Frontal cortex (tissue), 4 donors: Measurements from ENCODE around the gene MICOS13. TPM values are rescaled to one million over a fixed set of nuclear protein-coding genes. Genes with fewer than 3 reads are reported as not detected.

Experiments
- DNase-seq, 2 donors: peaks; one replicate each; pipeline ENCODE4 v3.0.0; 2012; ENCODE audit warnings: low spot score in 2 of 2
- FAIRE-seq: peaks from 2 replicates; lab custom pipeline; 2012; peaks lifted over from hg19 to GRCh38; lab: Jason Lieb, UNC
- total RNA-seq: library from RNA; depleted of rRNA; stranded (reverse); fragments of >200 nt; gene quantifications from one replicate; pipeline ENCODE4 v1.2.3, GENCODE V29; 2014
- donor health status: control.
- donor health status: control.
- donor health status: control.

Gene MICOS13
- total RNA-seq, 1 donor from 2014 or later: 15.1 TPM

GRCh38 chr19:5674714-5675113 lies 5.6 kb downstream of the MICOS13 start:
- no peak for FAIRE-seq
- DNase-seq: no peak

GRCh38 chr19:5673752-5674151 lies 6.6 kb downstream of the MICOS13 start:
- no peak for DNase-seq
- no peak for FAIRE-seq

- DNase-seq: no peak
- no peak for FAIRE-seq
Measured at GRCh38 chr19:5672708-5673459, 7.4 kb downstream of the MICOS13 start.

- FAIRE-seq (no peak), DNase-seq (no peak)
Measured at GRCh38 chr19:5671600-5671999, 8.7 kb downstream of the MICOS13 start.

GRCh38 chr19:5669212-5669611 lies 11.1 kb downstream of the MICOS13 start:
- FAIRE-seq (no peak), DNase-seq (no peak)

- FAIRE-seq (no peak), DNase-seq (no peak)
Measured at GRCh38 chr19:5667751-5668271, 12.5 kb downstream of the MICOS13 start.

- FAIRE-seq: no peak
- no peak for DNase-seq
Measured at GRCh38 chr19:5666921-5667610, 13.2 kb downstream of the MICOS13 start.

GRCh38 chr19:5665781-5666513 lies 14.4 kb downstream of the MICOS13 start:
- DNase-seq (no peak), FAIRE-seq (no peak)

GRCh38 chr19:5664515-5664914 lies 15.8 kb downstream of the MICOS13 start:
- DNase-seq: no peak
- FAIRE-seq: no peak

- DNase-seq (no peak), FAIRE-seq (no peak)
Measured at GRCh38 chr19:5663904-5664303, 16.4 kb downstream of the MICOS13 start.

- DNase-seq: no peak
- no peak for FAIRE-seq
Measured at GRCh38 chr19:5661483-5661882, 18.8 kb downstream of the MICOS13 start.

- FAIRE-seq: no peak
- DNase-seq: no peak
Measured at GRCh38 chr19:5655412-5655811, 24.9 kb downstream of the MICOS13 start.

GRCh38 chr19:5654931-5655330 lies 25.4 kb downstream of the MICOS13 start:
- no peak for FAIRE-seq
- DNase-seq: no peak

- DNase-seq: no peak
- FAIRE-seq: no peak
Measured at GRCh38 chr19:5652261-5652660, 28.1 kb downstream of the MICOS13 start.

- FAIRE-seq: no peak
- no peak for DNase-seq
Measured at GRCh38 chr19:5651361-5651760, 29.0 kb downstream of the MICOS13 start.

GRCh38 chr19:5648464-5648863 lies 31.9 kb downstream of the MICOS13 start:
- FAIRE-seq (no peak), DNase-seq (no peak)

GRCh38 chr19:5646703-5647102 lies 33.6 kb downstream of the MICOS13 start:
- FAIRE-seq: no peak

GRCh38 chr19:5645409-5645808 lies 34.9 kb downstream of the MICOS13 start:
- DNase-seq (no peak), FAIRE-seq (no peak)

More at GRCh38 chr19:5646703-5647102, 33.6 kb downstream of the MICOS13 start:
- DNase-seq: no peak

- DNase-seq (no peak), FAIRE-seq (no peak)
Measured at GRCh38 chr19:5644037-5644436, 36.3 kb downstream of the MICOS13 start.

GRCh38 chr19:5643060-5643459 lies 37.3 kb downstream of the MICOS13 start:
- DNase-seq (no peak), FAIRE-seq (no peak)

- no peak for FAIRE-seq
Measured at GRCh38 chr19:5642204-5642603, 38.1 kb downstream of the MICOS13 start.

More at GRCh38 chr19:5642204-5642603, 38.1 kb downstream of the MICOS13 start:
- DNase-seq: no peak
